Cerebellar cortex (tissue), 1 donor: Measurements from ENCODE around the gene STUM.
A peak's percentile ranks its signal among the peaks of the same experiment; 100 is the strongest.

Experiments
- DNase-seq: peaks from one replicate; pipeline ENCODE4 v3.0.0-alpha.2; 2015; ENCODE audit warnings: low spot score

STUM gene

DNA sequence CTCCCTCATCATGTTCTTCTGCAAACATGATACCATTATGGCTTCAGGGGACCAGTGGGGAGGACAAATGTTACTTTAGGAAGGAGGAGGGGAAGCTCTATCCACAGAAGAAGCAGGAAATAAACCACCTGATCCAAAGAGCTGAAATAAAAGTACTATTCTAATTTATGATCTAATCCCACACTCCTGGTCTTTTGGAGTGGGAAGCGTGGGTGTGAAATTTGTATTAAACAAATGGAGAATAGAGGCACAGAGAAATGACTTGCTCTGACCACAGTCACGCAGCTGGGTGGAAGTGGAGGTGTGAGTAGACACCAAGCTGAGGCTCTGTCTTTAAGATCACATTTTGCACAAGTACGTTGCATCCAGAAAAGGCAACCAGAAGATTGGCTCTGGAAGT lies 14.5 kb upstream of the STUM start:
- DNase-seq = no peak

DNA sequence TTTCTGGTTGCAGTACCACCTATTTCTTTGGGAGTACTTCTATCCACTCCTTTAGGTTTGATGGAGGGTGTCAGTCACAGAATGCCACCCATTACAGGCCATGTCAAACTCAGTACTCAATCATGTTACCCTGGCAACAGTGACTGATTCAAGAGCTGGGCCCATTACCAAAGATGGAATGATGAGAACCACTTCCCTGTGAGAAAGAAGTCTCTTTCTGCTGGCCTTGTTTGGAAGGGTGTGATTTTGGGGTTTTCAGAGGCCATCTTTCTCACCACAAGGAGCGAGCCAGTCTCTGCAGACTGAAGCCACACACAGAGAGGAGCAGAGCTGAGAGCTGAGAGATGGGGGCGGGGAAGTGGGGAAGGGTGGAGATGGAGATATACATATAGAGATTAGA lies 13.9 kb upstream of the STUM start:
- no peak for DNase-seq

DNA sequence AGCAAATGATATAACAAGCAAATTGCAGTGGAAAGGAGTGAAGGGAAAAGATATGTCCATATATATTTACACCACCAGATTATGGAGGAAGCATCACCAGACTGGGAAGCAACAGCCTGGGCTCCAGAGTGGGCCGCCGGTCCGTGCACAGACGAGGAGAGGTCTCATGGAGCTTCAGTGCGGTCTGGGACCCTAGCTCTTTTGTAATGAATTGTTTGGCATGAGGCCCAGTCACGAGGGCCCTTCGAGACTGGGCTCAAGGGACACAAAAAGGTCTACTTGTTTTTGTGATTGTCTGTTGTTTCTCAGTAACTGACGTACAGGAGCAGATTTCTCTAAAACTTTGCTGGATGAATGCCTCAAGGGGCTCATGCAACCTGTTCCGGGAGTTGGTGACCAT lies 12.9 kb upstream of the STUM start:
- no peak for DNase-seq

DNA sequence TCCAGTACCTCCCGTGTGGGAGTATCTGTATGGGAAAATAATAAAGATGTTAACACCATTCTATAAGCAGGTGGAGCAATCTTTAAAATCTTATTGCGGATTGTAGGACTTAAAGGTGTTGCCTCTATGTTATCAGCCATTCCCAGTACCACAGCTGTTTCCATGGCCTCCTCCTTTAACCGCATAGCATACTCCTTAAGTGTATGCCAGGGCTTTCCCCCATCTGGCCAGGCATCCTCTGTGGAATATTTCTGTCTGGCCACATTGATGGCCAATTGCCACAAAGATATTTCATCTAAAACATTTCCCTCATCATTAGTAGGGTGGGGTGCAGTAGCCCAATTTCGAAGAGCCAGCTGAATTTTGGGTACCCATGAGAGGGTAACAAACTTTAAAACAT lies 7.3 kb upstream of the STUM start:
- no peak for DNase-seq

DNA sequence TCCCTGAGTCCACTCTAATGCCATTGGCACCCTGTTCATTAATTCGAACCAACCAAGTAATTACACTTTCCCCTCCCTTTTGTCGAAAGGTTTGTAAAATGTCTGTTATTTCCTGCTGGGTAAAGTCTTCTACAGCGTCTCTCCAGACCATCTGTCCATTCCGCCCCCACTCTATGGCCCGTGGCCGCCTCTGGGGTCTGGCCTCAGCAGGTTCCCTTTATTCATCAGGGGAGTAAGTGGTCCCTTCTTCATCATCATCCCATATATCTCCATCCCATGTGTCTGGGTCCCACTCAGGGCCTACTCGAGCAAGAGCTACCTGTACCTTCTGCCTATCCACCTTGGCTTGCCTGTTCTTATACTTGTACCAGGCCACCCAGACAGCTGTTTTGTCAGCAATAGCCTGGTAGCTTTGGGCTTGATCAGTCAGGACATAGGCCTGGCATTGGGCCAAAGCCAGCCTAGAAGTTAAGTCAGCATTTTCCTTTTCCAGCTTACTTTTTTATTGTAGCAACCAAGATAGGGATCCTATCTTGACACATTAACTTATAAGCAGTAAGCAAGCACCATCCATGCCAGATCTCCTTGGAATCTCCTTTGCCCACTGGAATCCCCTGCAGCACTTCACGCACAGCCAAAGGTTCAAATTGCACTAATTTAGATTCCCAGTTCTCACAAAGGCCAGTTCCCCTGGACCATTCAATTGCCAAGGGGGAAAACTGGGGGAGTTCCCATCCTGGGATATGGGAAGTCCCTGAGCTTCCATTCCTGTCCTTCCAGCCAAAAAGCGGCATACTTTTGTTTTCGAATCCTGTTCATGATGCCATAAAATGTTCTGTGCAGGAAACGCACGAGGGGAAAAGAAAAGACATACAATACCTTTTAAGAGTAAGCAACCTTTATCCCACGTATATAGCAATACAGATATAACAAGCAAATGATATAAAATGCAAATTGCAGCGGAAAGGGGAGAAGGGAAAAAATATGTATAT lies 6.6 kb upstream of the STUM start:
- DNase-seq = no peak

DNA sequence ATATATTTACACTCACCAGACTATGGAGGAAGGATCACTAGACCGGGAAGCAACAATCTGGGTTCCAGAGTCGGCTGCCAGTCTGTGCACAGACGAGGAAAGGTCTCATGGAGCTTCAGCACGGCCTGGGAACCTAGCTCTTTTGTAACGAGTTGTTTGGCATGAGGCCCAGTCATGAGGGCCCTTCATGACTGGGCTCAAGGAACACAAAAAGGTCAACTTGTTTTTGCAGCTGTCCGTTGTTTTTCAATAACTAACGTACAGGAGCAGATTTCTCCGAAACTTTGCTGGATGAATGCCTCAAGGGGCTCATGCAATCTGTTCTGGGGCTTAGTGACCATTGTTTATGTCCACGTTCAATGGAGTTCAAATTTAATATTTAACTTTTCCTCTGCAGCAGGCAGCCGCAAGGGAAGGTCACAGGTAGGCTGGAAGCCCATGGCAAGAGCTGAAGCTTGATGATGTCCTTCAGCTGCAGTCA lies 5.9 kb upstream of the STUM start:
- DNase-seq = no peak

DNA sequence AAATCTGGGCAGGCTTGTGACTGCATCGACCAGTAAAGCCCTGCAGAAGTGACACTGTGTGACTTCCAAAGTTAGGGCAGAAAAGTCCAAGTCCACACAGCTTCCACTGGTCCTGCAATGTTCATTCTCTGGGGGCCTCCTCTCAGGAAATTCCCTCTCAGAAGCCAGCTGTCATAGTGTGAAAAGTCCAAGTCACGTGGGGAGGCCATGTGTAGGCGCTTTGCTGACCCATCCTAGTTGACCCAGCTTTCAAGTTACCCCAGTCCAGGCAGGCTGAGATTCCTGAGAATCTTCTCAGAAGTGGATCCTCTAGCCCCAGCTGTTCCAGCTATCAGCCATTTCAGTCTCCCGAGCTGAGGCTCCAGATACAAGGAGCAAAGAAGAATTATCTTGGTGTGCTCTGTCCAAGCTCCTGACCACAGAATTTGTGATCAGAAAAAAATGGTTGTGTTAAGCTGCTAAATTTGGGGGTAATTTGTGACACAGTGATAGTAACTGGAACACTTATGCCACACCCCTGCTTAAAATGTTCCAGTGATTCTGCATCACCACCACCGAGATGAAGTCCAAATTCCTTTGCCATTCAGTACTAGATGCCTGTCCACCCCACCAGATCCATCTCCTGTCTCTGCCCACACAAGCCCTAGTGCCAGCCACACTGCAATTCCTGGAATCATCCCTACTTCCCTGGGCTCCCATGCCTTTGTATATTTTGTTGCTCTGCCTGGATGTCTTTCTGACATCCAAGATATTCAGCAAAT lies 2.5 kb upstream of the STUM start:
- DNase-seq = no peak

DNA sequence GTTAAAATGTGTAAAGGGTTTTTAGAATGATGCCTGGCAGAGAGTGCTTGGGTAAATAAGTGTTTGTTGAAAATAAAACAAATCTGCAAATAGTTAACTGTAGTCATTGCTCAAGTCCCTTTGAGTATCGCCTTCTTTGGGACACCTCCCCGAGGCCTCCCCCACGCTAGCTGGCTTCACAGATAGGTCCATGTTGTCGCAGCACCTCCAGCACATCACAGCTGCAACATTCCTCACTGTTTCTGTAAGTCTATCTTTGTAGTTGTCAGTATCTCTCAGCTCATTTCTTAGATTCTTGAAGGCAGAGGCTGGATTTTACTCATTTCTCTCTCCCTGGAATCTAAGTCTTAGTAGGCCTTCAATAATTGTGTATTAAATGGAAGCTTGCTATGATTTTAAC lies 1.6 kb upstream of the STUM start:
- DNase-seq = no peak

DNA sequence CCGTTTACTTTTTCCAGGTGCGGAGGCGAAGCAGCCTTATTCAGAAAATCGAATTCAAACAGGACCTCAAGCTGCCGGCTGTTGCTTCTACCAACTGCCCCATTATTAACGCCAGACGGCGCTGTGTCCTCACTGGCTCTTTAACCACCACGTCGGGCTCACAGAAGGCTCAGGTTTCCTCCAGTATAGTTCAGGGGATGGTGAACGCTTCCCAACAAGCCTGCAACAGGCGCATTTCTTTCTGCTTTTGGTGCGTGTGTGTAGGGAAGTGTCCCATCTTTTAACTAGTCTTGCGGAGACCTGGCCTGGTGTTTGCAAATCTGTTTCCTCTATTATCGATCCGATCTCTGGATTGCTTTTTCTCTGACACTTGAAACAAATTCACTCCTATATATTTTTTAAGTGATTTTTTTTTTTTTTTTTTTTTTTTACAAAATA lies 791 bp upstream of the STUM start:
- DNase-seq = peak; percentile 94

DNA sequence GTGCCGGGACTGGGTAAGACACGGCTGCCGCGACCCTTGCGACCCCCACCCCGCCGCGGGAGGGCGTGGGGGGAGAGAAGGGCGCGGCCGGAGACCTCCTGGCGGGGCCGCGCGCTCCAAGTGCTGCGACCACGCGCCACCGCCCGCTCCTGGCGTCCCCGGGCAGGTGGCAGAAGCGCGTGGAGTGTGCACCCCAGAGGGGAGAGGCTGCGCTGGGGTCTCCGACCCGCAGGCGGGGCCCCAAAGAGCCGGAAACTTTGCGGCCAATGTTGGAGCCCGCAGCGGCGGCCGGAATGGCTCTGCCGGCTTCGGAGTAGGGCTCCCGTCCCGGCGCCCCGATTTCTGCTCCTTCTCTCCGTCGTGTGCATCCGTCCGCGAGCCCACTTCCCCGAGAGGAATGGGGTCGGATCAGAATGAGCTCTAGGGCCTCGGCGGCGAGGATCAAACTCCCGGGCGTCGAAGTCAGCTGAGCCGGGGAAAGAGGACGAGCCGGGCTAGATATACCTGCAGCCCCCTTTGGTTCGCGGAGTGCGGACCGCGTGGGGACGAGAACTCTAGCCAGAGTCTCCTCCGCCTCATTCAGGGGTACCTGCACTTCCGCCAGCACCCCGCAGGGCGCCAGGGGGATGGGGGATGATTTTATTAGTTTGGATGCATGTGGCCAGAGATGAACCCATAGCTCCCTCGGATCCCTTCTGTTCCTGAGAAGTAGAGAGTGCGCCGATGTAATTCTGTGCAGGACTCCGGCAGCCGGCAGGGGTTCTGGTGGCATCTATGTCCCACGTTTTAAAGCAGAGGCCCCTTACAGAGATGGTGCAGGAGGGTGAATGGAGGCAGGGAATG lies 751 bp downstream of the STUM start:
- no peak for DNase-seq

DNA sequence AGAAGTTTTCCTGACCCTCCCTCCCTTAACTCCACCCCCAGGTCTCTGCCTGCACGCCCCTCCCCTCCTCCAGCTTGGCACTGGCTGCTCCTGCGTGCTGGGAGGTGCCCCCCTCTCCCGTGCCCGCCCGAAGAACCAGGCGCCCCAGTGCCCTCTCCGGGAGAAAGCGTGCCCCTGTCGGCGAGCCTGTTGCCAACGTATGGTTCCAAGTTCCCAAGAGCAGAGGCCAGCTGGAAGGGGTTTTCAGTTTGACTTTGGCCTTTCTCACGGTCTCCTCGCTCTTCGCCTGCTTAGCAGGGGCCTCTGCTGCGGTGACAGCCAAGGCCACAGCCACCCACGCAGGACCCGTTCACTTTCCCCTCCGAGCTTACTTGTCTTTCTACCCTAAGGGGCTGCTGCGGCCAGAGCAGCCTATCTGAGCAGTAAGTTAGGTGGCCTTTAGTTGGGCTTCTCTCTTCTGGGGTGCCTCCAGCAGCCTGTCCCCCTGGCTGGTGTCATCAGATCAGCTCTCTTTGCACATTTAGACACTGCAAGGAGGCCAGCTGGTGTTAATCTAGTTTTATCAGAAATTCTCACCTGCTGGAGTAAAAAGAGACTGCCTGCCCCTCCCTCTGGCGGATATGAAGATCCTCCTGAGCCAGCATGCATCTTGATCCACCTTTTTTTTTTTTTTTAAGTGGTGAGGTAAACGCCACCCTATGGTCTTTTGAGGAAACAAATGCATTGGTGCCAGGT lies 1.5 kb downstream of the STUM start:
- peak; percentile 39 for DNase-seq

DNA sequence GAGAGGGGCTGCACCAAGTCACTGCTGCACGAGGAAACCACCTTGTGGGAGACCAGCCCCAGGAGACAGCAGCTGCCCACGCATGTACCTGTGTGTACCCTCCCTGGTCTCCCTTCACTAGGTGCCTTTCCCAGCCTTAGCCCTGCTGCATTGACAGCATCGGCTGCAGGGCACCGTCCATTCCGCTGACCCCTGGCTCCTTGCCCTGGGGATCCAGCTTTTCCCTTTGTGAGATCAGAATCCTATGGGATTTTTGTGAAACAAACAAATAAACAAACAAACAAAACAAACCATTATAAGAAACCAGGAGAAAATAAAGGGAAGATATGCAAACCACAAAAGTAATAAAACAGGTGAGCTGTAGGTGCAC lies 2.1 kb downstream of the STUM start:
- DNase-seq = no peak

DNA sequence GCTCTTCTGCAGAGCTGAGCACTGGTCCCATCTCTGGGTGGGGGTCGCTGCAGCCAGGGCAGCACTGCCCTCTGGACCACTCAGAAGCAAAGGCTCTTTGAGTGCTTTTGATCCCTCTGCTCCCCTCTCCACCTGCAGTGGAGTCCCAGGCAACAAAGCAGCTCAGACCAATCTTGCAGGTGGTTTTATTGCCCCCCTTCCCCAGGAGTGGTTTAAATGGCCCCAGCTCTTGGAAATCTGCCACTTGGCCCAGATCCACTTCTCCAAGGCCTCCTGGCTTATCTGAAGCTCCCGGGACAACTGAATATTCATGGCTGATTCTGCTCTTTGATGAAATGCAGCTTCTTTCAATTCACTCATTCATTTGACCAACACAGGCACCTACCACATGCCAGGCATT lies 2.7 kb downstream of the STUM start:
- no peak for DNase-seq

DNA sequence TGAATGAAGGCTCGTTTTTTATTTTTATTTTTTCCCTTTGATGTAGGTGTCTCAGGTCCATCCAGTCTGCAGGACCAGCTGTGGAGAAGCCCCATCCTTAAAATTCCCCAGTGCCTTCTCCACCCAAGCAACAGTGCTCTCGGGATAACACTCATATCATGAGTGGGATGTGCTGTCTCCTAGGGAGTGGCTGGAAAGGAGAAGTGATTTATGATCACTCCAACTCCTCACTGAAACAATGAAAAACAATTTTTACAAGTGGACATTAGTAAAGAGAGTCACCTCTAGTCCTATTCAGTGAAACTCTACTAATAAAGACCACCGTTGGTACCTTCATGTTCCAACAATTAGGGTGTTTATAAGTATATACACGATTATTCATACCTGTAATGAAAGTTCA lies 3.5 kb downstream of the STUM start:
- no peak for DNase-seq

DNA sequence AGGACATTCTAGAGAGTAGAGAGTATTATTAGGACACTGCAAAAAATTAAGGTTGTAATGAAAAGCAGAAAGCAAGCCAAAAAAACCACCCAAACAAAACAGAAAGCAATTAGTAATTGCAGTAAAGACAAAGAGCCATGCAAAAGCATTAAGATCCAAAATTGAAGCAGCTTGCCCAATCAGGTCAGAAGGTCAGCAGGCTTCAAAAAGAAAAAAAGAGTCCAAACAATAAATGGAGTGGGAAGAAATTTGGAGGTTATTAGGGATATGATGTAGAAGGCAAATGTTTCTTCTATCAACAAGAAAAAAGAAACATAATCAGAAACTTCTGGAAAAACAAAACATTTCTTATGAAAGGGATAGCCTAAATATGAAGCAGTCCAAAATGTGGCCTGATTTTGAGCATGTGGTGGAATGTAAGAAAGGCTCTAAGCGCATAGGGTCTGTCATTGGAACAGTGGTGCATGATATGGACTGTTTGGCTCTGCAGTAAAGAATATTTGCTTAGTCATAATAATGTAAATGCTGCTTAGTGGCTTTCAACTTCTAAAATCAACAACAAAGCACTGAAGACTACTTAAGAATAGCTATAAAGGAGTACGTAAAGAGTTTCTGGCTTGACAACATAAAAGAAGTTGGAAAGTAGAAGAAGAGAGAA lies 4.8 kb downstream of the STUM start:
- DNase-seq = no peak

DNA sequence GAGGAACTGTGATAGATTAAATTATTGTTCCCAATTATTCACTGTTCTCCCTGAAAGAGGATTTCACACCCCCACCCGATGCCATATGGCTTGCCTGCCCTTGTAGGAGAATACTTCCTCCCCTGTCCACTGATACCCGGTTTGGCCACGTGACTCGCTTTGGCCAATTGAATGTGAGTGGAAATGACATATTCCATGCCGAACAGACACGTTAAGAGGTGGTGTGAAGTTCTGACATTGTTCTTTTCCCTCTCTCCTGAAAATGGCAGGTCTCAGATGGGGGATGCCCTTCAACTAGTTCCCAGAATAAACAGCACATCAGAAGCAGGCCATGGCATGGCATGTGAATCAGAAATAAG lies 5.3 kb downstream of the STUM start:
- no peak for DNase-seq

DNA sequence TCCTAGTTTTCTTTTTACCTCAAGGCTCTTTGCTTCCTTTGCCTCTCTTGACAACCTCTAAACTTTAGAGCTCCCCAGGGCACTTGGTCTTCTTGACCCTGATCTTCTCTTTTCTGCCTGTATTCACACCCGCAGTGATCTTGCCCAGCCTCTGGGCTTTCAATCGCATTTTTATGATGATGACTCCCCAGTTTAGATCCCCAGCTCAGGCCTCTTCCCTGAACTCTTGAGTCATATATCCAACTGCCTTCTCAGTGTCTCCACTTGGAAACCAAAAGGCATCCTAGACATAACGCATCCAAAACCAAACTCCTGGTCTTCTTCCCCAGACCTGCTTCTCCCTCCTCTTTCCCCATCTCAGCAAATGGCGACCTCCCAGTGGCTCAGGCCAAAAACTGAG lies 6.5 kb downstream of the STUM start:
- DNase-seq = no peak

DNA sequence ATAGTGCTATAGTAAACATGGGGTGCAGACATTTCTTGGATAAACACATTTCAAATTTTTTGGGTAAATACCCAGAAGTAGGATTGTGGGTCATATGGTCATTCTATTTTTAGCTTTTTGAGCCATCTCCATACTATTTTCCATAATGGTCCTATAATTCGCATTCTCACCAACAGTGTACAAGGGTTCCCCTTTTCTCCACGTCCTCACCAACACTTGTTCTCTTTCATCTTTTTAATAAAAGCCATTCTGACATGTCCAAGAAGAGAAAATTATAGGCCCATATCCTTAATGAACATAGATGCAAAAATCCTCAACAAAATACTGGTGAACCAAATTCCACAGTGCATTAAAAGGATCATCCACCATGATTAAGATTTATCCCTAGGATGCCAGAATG lies 8.9 kb downstream of the STUM start:
- no peak for DNase-seq

DNA sequence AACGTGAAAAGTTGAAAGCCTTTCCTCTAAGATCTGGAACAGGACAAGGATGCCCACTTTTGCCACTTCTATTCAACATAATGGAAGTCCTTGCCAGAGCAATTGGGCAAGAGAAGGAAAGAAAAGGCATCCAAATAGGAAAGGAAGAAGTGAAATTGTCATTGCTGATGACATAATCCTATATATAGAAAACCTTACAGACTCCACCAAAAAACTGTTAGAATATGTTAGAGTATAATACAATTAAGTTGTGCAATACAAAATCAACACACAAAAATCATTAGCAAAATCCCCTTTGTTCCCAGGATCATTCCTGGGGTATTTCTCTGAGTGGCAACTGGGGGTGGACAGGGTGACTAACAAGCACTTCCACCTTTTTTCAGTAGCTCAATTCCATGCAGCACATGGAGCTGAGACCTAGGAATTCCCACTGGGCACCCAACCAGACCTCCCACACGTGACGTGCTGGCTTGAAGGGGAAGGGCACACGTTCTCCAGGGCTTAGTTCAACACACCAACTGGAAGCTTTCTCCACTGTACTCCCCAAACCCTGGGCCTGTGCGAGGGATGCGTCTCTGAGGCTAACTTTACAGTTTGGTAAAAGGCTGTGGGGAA lies 9.6 kb downstream of the STUM start:
- DNase-seq = no peak

DNA sequence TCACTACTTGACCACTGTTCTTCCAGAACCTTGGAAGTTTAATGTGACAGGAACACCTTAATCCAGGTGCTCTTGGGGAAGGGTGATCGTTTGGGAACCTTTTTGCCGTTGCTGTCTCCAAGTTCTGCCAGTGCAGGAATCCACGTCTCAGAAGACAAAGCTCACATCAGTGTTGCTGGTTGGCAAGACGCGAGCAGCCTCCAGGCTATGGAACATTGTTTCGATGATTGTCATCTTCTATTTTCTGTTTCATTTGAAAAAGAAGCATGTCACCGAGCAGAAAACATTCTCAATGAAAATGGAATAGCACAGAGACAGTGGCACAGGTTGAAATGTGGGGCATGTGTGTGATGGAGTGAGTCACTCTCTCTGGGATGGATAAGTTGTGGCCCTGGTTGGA lies 11.7 kb downstream of the STUM start:
- DNase-seq = no peak

DNA sequence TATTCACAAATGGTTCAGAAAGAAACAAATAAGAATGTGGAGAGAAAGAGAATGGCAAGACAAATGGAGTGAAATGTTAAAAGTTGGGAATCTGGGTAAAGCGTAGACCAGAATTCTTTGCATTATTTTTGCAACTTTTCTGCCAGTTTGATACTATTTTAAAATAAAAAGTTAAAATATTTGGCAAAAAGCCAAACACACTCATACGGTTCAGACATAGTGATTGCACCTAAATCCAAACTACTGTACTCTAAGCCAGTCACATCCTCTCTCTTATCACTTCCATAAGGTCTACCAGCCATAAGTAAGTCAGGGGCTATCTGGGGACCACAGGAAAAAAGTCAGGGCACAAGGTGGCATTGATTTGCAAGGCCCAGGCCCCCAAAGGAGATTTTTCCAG lies 14.4 kb downstream of the STUM start:
- no peak for DNase-seq
